Left lung (tissue), 10 donors: Measurements from ENCODE around the gene HS6ST2. TPM values are rescaled to one million over a fixed set of nuclear protein-coding genes. Genes with fewer than 3 reads are reported as not detected.
"Not testable (repeated sequence)": the region's sequence is repeated elsewhere in the genome, so short reads cannot be mapped to it uniquely, and the experiment has no call there.

Experiments used
- ATAC-seq: fragments of 200-7000 bp; cut with Tn5 transposase; one replicate; pipeline ENCODE4 v1.9.1; 2020; ENCODE audit warnings: moderate library complexity
- DNase-seq, 4 donors: peaks; one replicate each; pipeline ENCODE4 v3.0.0-alpha.2; 2013 to 2020
- H3K27ac ChIP-seq, 2 donors: fragments of 200-600 bp; sonication (generic) in 1 of 2; one replicate each; pipeline versions ENCODE4 v1.5.0 to v1.8.0; 2020 to 2021
- H3K27me3 ChIP-seq, 2 donors: fragments of 200-600 bp; sonication (generic) in 1 of 2; one replicate each; pipeline versions ENCODE4 v1.5.0 to v1.8.0; 2020 to 2021
- H3K36me3 ChIP-seq, 2 donors: fragments of 200-600 bp; sonication (generic) in 1 of 2; one replicate each; pipeline versions ENCODE4 v1.5.0 to v1.8.0; 2020 to 2021
- H3K4me1 ChIP-seq, 2 donors: fragments of 200-600 bp; one replicate each; pipeline ENCODE4 v1.8.0; 2021
- H3K4me3 ChIP-seq, 2 donors: fragments of 200-600 bp; sonication (generic) in 1 of 2; one replicate each; pipeline versions ENCODE4 v1.5.0 to v1.8.0; 2020 to 2021; ENCODE audit warnings: mild to moderate bottlenecking in 1 of 2
- H3K9me3 ChIP-seq, 2 donors: fragments of 200-600 bp; sonication (generic) in 1 of 2; one replicate each; pipeline versions ENCODE4 v1.5.0 to v1.8.0; 2020 to 2021
- CTCF ChIP-seq, 2 donors: fragments of 200-600 bp; sonication (generic) in 1 of 2; IDR thresholded peaks; one replicate each; pipeline versions ENCODE4 v1.5.0 to v1.8.0; 2021; ENCODE audit warnings: antibody characterized with exemption in 2 of 2
- intact Hi-C, 2 donors: fragments of 100-400 bp; cut with DNase I; formaldehyde crosslinking; loops; one replicate each; pipeline versions ENCODE4 v1.11.2 to v1.14.2; 2022
- polyA plus RNA-seq, 6 donors: library from polyadenylated mRNA; unstranded; fragments of 120-200 nt; gene quantifications; one replicate each; pipeline ENCODE4 v1.2.1, GENCODE V29; 2013; ENCODE audit not compliant: insufficient read length in 6 of 6
- total RNA-seq, 2 donors: library from RNA; stranded (reverse); fragmentation: NEBNext Ultra II Directional; extraction: Animal tissue kit (Norgen Biotek cat#: 25700); gene quantifications; one replicate each; pipeline ENCODE4 v1.2.1, GENCODE V29; 2021
- donor health status: DM: no; HTN: yes; CAD: no.
- donor health status: DM: no; HTN: no; CAD: no.

Gene HS6ST2
- total and polyA plus RNA-seq, 8 donors: 1.0 to 22.9 (median 15.2) TPM

- H3K9me3 ChIP-seq: no peaks in the 10 kb centered on the region
- TF ChIP-seq CTCF (IDR thresholded peaks at IDR 0.05): peak in 1 of 2 donors; percentile 12
- no peak overlapping the region for H3K4me3 ChIP-seq
- no peak for DNase-seq
- ATAC-seq: peak; percentile 25
- H3K4me1 ChIP-seq: no peaks in the 10 kb centered on the region
- H3K27me3 ChIP-seq: no peaks in the 10 kb centered on the region
- H3K36me3 ChIP-seq: no peaks in the 10 kb centered on the region
- H3K27ac ChIP-seq: no peak overlapping the region
- intact Hi-C loops: no loop called here
These were observed 9.7 kb downstream of the HS6ST2 start for GRCh38 chrX:132948648-132949260.

- intact Hi-C loops, ATAC-seq: not testable (repeated sequence)
These were observed 13.3 kb downstream of the HS6ST2 start for GRCh38 chrX:132945055-132945599.

GRCh38 chrX:132940727-132941327 lies 17.6 kb downstream of the HS6ST2 start:
- no peaks in the 10 kb centered on the region for H3K4me1 ChIP-seq
- no peaks in the 10 kb centered on the region for H3K36me3 ChIP-seq
- no peaks in the 10 kb centered on the region for H3K9me3 ChIP-seq
- no peak overlapping the region for H3K4me3 ChIP-seq
- DNase-seq (no peak), ATAC-seq (no peak)
- H3K27me3 ChIP-seq: no peaks in the 10 kb centered on the region
- intact Hi-C loops: no loop called here
- no peak for TF ChIP-seq CTCF (IDR thresholded peaks at IDR 0.05)
- no peak overlapping the region for H3K27ac ChIP-seq

More at GRCh38 chrX:132945055-132945599, 13.3 kb downstream of the HS6ST2 start:
- H3K4me3 ChIP-seq, DNase-seq, H3K4me1 ChIP-seq, H3K36me3 ChIP-seq, H3K27me3 ChIP-seq, H3K9me3 ChIP-seq, H3K27ac ChIP-seq: not testable (repeated sequence)

- no peak for ATAC-seq
- intact Hi-C loops: no loop called here
These were observed 25.3 kb downstream of the HS6ST2 start for GRCh38 chrX:132933170-132933569.

GRCh38 chrX:132924426-132924825 lies 34.0 kb downstream of the HS6ST2 start:
- TF ChIP-seq CTCF (IDR thresholded peaks at IDR 0.05): no peak
- H3K27me3 ChIP-seq: no peaks in the 10 kb centered on the region
- H3K27ac ChIP-seq: no peak overlapping the region
- H3K4me1 ChIP-seq: no peaks in the 10 kb centered on the region
- DNase-seq (no peak), ATAC-seq (no peak)
- H3K4me3 ChIP-seq: no peak overlapping the region
- H3K36me3 ChIP-seq: no peaks in the 10 kb centered on the region
- intact Hi-C loops: no loop called here
- no peaks in the 10 kb centered on the region for H3K9me3 ChIP-seq

More at GRCh38 chrX:132933170-132933569, 25.3 kb downstream of the HS6ST2 start:
- TF ChIP-seq CTCF (IDR thresholded peaks at IDR 0.05): no peak
- H3K4me3 ChIP-seq: no peak overlapping the region
- H3K9me3 ChIP-seq: no peaks in the 10 kb centered on the region
- H3K27me3 ChIP-seq: no peaks in the 10 kb centered on the region
- H3K4me1 ChIP-seq: no peaks in the 10 kb centered on the region
- no peaks in the 10 kb centered on the region for H3K36me3 ChIP-seq
- H3K27ac ChIP-seq: no peak overlapping the region
- no peak for DNase-seq
